ENCODE data around the gene CYB5RL.
"Not testable (repeated sequence)": the region's sequence is repeated elsewhere in the genome, so short reads cannot be mapped to it uniquely, and the experiment has no call there.

Gene CYB5RL

DNA sequence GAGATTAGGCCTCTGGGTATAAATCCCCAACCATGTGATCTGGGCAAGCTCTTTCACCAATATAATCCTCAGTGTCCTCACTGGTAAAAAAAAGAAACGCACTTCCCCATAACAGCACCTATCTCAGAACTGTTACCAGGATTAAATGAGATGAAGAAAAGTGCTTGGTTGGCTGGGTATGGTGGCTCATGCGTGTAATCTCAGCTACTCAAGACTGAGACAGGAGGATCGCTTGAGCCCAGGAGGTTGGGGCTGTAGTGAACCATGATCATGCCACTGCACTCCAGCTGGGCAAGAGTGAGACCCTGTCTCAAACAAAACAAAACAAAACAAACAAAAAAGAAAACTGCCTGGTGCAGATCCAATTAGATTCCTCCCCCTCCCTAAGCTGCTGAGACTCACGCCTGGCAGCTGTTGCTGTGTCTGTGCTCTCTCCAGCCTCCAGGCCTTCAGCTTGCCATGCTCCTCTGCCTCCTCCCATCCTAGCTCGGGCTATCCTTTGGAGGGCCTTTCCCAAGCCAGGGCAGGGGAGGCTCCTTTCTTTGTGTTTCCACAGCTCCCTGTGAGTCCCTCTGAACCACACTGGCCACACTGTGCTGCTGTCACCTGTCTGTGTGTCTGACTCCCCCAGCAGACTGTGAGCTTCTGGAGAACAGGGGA, 19.0 kb downstream of the CYB5RL start:
- DNase-seq = no peak

GRCh38 chr1:54178296-54179070, 21.3 kb downstream of the CYB5RL start:
- DNase-seq = no peak

- DNase-seq = no peak
Measured at GRCh38 chr1:54177726-54178125, 22.1 kb downstream of the CYB5RL start.

DNA sequence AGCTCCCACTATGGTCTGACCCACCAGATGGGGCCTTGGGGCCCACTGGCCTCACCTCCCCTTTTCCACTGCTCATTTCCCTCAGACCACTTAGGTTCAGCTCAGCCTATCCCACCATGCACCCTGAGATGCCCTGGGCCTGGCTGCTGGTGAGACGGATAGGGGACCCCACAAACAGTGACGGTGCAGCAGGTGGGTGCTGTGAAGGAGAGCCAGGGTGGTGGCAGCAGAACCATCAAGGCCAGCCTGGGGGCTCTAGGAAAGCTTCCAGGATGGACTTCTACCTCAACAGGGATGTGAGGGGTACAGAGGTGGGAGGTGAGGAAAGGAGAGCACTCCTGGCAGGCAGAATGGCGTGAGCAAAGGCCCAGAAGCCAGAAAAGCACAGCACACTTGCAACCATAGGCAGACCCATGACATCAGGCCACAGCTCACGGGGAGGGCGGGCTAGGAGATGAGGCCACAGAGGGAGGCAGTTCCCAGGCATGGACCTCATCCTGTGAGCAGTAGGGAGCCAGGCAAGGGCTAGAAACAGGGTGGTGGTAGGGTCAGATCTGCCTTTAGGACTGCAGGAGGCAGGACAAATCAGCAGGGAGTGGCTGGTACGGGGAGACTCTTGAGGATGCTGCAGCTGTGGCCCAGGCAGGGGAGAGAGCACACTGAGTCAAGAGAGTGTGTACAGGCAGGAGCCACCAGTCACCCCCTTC, 23.1 kb downstream of the CYB5RL start:
- DNase-seq = no peak

DNA sequence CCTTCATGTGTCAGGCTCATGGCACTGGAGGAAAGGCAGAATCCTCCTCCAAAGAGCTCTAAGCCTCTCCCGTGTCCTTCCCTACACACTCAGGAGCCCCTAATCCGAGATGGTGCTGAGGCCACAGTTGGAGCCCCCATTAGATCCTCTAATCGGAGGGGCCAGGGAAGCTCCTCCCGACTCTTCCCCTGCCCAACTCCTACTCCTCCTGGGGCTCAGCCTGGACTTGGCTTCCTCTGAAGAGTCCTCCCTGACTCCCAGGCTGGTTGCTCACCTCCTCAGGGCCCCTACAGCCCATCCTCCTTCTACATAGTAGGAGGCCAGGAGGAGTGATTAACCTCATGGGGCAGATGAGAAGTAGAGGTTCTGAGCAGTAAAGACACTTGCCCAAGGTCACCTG, 25.7 kb downstream of the CYB5RL start:
- DNase-seq = no peak

GRCh38 chr1:54173681-54174080, 26.1 kb downstream of the CYB5RL start:
- DNase-seq = no peak

GRCh38 chr1:54172614-54173599, 26.9 kb downstream of the CYB5RL start:
- DNase-seq = no peak

GRCh38 chr1:54171606-54172005, 28.2 kb downstream of the CYB5RL start:
- no peak for DNase-seq

DNA sequence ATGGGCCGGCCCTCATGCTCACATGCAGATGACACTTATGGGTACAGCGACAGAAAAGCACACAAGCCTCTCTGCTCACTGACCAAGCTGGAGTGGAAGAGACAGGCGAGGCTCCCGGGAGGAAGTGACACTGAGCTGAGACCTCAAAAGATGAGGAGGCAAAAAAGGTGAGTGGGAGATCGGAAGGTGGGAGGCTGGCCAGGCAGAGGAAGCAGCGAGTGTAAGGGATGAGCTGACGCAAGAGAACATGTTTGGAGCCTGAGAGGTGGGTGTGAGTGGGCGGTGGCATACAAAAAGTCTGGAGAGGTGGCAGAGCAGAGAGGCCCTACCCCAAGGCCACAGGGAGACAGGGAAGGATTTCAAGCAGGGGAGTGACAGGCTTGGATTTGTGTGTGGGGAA, 28.8 kb downstream of the CYB5RL start:
- no peak for DNase-seq

DNA sequence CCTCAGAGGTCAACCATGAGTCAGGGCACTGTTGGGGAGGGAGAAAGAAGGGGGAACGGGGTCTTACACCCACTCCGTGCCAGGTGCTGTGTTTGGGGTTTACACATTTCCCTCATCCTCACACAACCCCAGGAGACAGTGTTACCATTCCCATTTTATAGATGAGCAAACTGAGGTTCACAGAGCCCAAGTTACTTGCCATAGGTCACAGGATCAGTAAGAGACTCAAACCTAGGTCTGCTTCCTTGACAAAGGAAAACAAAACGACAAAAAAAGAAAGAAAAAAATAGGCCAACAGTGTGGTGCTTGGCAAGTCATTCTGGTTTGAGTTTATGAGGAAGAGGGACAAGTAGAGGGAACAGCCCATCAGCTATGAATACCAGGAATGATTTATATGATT, 30.8 kb downstream of the CYB5RL start:
- DNase-seq = no peak

- DNase-seq = no peak
Measured at GRCh38 chr1:54168206-54168965, 31.4 kb downstream of the CYB5RL start.

DNA sequence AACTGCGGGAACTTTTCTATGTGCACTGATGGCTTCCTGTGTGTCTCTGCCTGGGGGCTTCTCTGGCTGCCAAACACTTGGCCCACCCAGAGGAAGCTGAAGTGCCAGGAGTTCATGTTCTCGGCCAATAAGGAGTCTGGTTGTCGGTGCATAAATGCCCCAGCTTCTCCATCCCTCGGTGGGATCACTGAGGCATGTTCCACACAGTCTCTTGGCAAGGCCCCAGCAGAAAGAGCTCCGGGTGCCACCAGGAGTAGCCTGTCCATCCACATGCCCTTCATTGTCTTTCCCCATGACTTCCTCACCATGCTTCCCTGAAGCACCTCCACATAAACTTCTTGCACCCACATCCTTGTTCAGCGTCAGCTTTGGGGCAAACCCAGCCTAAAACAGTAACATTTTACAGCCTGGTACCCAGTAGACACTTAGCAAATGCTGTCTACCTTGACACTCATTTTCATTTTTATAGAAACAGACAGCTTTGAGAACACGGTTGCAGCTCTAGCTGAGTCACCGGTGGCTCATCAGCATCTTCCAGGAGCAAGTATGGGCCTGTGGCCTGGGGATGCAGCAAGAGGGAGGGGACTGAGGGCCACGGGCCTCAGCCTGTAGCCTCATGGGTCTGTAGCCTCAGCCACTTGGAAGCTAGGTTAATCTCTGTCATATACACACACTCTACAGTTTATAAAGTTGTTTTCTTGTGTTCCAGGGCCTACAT, 32.2 kb downstream of the CYB5RL start:
- DNase-seq = no peak

GRCh38 chr1:54166357-54166756, 33.5 kb downstream of the CYB5RL start:
- not testable (repeated sequence) for DNase-seq

DNA sequence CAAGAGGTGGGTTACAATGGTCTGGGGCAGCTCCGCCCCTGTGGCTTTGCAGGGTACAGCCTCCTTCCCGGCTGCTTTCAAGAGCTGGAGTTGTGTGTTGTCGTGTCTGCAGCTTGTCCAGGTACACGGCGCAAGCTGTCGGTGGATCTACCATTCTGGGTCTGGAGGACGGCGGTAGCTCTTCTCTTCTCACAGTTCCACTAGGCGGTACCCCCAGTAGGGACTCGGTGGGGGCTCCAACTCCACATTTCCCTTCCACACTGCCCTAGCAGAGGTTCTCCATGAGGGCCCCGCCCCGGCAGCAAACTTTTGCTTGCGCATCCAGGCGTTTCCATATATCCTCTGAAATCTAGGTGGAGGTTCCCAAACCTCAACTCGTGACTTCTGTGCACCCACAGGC, 34.7 kb downstream of the CYB5RL start:
- DNase-seq = no peak

DNA sequence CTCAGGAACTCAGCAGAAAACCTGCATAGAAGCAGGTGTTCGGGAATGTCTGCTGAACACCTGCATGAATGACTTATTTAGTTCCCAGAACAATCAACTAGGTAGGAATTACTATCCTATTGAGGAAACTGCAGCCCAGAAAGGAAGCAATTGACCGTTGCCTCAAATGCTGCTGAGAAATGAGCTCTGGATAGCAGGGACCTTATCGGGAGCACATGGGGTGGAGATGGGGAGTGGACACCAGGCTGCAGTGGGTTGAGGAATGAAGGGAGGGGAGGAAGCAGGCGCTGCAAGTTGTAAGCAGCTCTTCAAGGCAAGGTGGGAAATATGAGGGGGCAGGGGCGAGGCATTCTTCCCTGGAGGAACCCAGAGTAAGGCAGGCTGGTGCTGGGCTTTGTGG, 36.3 kb downstream of the CYB5RL start:
- no peak for DNase-seq

GRCh38 chr1:54163051-54163450, 36.8 kb downstream of the CYB5RL start:
- DNase-seq = no peak

GRCh38 chr1:54161495-54162168, 38.2 kb downstream of the CYB5RL start:
- DNase-seq = no peak

DNA sequence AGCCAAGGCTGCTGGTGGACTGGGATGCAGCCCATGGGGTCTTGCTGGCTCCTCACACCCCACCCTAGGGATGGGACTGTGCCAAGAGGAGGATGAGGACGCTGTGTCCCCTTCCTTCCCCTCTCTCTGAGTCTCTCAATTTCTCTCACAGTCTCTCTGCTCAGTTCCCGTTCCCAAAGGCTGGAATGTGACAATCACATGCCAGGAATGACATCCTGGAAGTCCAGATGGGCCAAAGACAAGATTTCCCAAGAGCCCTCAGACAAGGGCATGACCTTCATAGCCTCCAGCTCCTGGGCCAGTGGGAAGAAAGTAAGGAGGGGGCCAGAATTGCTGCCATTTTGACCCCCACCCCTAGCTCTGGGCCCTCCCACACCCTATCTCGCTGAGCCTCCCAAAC, 39.5 kb downstream of the CYB5RL start:
- no peak for DNase-seq

GRCh38 chr1:54159733-54160316, 40.0 kb downstream of the CYB5RL start:
- DNase-seq = no peak

- no peak for DNase-seq
Measured at GRCh38 chr1:54158071-54158470, 41.8 kb downstream of the CYB5RL start.
